NCI-H446 (cell line): Measurements from ENCODE around the gene EIF5A2.
A peak's percentile ranks its signal among the peaks of the same experiment; 100 is the strongest.

Experiments
- DNase-seq, 2 experiments: peaks; one replicate each; lab custom pipeline; 2025; lab: John Stamatoyannopoulos, UW

EIF5A2 gene

GRCh38 chr3:170852324-170852723, 56.1 kb downstream of the EIF5A2 start:
- DNase-seq = no peak

GRCh38 chr3:170848292-170848917, 60.0 kb downstream of the EIF5A2 start:
- peak in 1 of 2 experiments; percentile 21 for DNase-seq

GRCh38 chr3:170844377-170844776, 64.1 kb downstream of the EIF5A2 start:
- DNase-seq = no peak

- DNase-seq = no peak
These were observed 68.1 kb downstream of the EIF5A2 start for GRCh38 chr3:170840291-170840859.

- DNase-seq = no peak
These were observed 68.8 kb downstream of the EIF5A2 start for GRCh38 chr3:170839518-170840100.
